Neural progenitor cell (in vitro differentiated cells): ENCODE results near the gene NARF. TPM values are rescaled to one million over a fixed set of nuclear protein-coding genes. Genes with fewer than 3 reads are reported as not detected.

ENCODE experiments used
- DNase-seq: peaks from one replicate; pipeline ENCODE4 v3.0.0-alpha.2; 2016; ENCODE audit warnings: low spot score
- H2AFZ ChIP-seq: fragments of 200-600 bp; sonication (generic); replicated peaks from 2 replicates; pipeline ENCODE4 v1.6.1; 2016; ENCODE audit warnings: antibody characterized with exemption
- H3F3A ChIP-seq: fragments of 200-600 bp; sonication (generic); 2 replicates; pipeline ENCODE4 v1.6.1; 2016; ENCODE audit warnings: antibody characterized with exemption, low read depth
- H3K27ac ChIP-seq: fragments of 200-600 bp; sonication (generic); 2 replicates; pipeline ENCODE4 v1.5.1; 2016; ENCODE audit warnings: mild to moderate bottlenecking
- H3K27me3 ChIP-seq: fragments of 200-600 bp; sonication (generic); 2 replicates; pipeline ENCODE4 v1.6.1; 2016; ENCODE audit warnings: mild to moderate bottlenecking, moderate library complexity
- H3K36me3 ChIP-seq: fragments of 200-600 bp; sonication (generic); 2 replicates; pipeline ENCODE4 v1.5.1; 2016
- H3K4me1 ChIP-seq: fragments of 200-600 bp; sonication (generic); 2 replicates; pipeline ENCODE4 v1.6.1; 2016; ENCODE audit warnings: mixed run types
- H3K4me2 ChIP-seq: fragments of 200-600 bp; sonication (generic); 2 replicates; pipeline ENCODE4 v1.6.1; 2016
- H3K4me3 ChIP-seq: fragments of 200-600 bp; sonication (generic); 2 replicates; pipeline ENCODE4 v1.5.1; 2016
- H3K79me2 ChIP-seq: fragments of 200-600 bp; sonication (generic); 2 replicates; pipeline ENCODE4 v1.6.1; 2016; ENCODE audit warnings: low read depth
- H3K9ac ChIP-seq: fragments of 200-600 bp; sonication (generic); 2 replicates; pipeline ENCODE4 v1.6.1; 2016
- H3K9me3 ChIP-seq: fragments of 200-600 bp; sonication (generic); 2 replicates; pipeline ENCODE4 v1.5.1; 2016; ENCODE audit warnings: low read depth
- H4K20me1 ChIP-seq: fragments of 200-600 bp; sonication (generic); 2 replicates; pipeline ENCODE4 v1.6.1; 2016; ENCODE audit warnings: low read depth
- H3K27ac Mint-ChIP-seq: 3 replicates; pipeline ENCODE4 v1.8.0; 2021; ENCODE audit warnings: mixed read lengths
- H3K27me3 Mint-ChIP-seq: 2 replicates; pipeline ENCODE4 v1.8.0; 2022; ENCODE audit warnings: low read depth, mild to moderate bottlenecking, inconsistent platforms, moderate library complexity, mixed read lengths; ENCODE audit not compliant: insufficient read depth
- H3K36me3 Mint-ChIP-seq: 3 replicates; pipeline ENCODE4 v1.8.0; 2021; ENCODE audit warnings: mixed read lengths
- H3K4me1 Mint-ChIP-seq: 3 replicates; pipeline ENCODE4 v1.8.0; 2021; ENCODE audit warnings: mixed read lengths
- H3K4me3 Mint-ChIP-seq: 3 replicates; pipeline ENCODE4 v1.8.0; 2021; ENCODE audit warnings: mild to moderate bottlenecking, moderate library complexity, mixed read lengths
- H3K9me3 Mint-ChIP-seq: 3 replicates; pipeline ENCODE4 v1.8.0; 2020; ENCODE audit warnings: mixed read lengths
- CTCF ChIP-seq: fragments of 200-600 bp; sonication (generic); IDR thresholded peaks from 2 replicates; pipeline ENCODE4 v1.5.1; 2017; ENCODE audit warnings: antibody characterized with exemption, mild to moderate bottlenecking
- EZH2 ChIP-seq: fragments of 200-600 bp; sonication (generic); IDR thresholded peaks from 2 replicates; pipeline ENCODE4 v1.6.1; 2017; ENCODE audit warnings: antibody characterized with exemption, mild to moderate bottlenecking, moderate library complexity
- EZH2phosphoT487 ChIP-seq: fragments of 200-600 bp; sonication (generic); IDR thresholded peaks from 2 replicates; pipeline ENCODE4 v1.6.1; 2017; ENCODE audit warnings: antibody characterized with exemption
- total RNA-seq: library from RNA; depleted of rRNA; stranded (reverse); fragments of >200 nt; gene quantifications from 2 replicates; pipeline ENCODE4 v1.2.3, GENCODE V29; 2015; ENCODE audit warnings: low replicate concordance

Gene NARF
- total RNA-seq, 1 donor from 2014 or later: 166 TPM

GRCh38 chr17:82483836-82484235 lies 25.3 kb downstream of the NARF start:
- DNase-seq: no peak
- no peaks in the 10 kb centered on the region for H3K9me3 ChIP-seq
- no peaks in the 10 kb centered on the region for H3K27me3 ChIP-seq
- Mint-ChIP-seq H3K4me3 (no peak overlapping the region), H3K9me3 (no peaks in the 10 kb centered on the region), H3K4me1 (no peaks in the 10 kb centered on the region), H3K27me3 (no peaks in the 10 kb centered on the region), H3K36me3 (peaks cover 44% of the 10 kb centered on the region), H3K27ac (no peak overlapping the region)
- no peak overlapping the region for H3K9ac ChIP-seq
- no peak overlapping the region for H3K4me2 ChIP-seq
- peaks cover 3% of the 10 kb centered on the region for H3K36me3 ChIP-seq
- no peak overlapping the region for H3K27ac ChIP-seq
- H3K79me2 ChIP-seq: no peaks in the 10 kb centered on the region
- H3K4me3 ChIP-seq: no peak overlapping the region
- no peak overlapping the region for H2AFZ ChIP-seq
- TF ChIP-seq CTCF: no peak
- TF ChIP-seq EZH2: no peak
- no peak for TF ChIP-seq EZH2phosphoT487
- H3F3A ChIP-seq: no peaks in the 10 kb centered on the region
- H3K4me1 ChIP-seq: no peaks in the 10 kb centered on the region
- peaks cover 8% of the 10 kb centered on the region for H4K20me1 ChIP-seq

- Mint-ChIP-seq H3K9me3 (no peaks in the 10 kb centered on the region), H3K27ac (no peak overlapping the region), H3K27me3 (peaks cover 1% of the 10 kb centered on the region), H3K36me3 (peaks cover 40% of the 10 kb centered on the region), H3K4me3 (no peak overlapping the region), H3K4me1 (no peaks in the 10 kb centered on the region)
- Histone ChIP-seq H3K4me3 (no peak overlapping the region), H3K4me1 (no peaks in the 10 kb centered on the region), H3K9me3 (no peaks in the 10 kb centered on the region), H3K9ac (no peak overlapping the region), H3K27ac (no peak overlapping the region), H3F3A (peaks cover 5% of the 10 kb centered on the region), H3K36me3 (peaks cover 3% of the 10 kb centered on the region), H2AFZ (no peak overlapping the region), H3K27me3 (no peaks in the 10 kb centered on the region), H3K79me2 (no peaks in the 10 kb centered on the region), H3K4me2 (no peak overlapping the region), H4K20me1 (peaks cover 12% of the 10 kb centered on the region)
- no peak for DNase-seq
- TF ChIP-seq EZH2phosphoT487 (no peak), EZH2 (no peak), CTCF (no peak)
Measured at GRCh38 chr17:82486231-82487094, 27.9 kb downstream of the NARF start.

- Histone ChIP-seq H3K4me3 (no peak overlapping the region), H2AFZ (no peak overlapping the region)
- no peak overlapping the region for H3K27ac Mint-ChIP-seq
Measured at GRCh38 chr17:82487910-82488309, 29.4 kb downstream of the NARF start.

More at GRCh38 chr17:82487910-82488309, 29.4 kb downstream of the NARF start:
- no peak overlapping the region for H3K9ac ChIP-seq
- no peaks in the 10 kb centered on the region for H3K36me3 ChIP-seq
- H3K27me3 ChIP-seq: no peaks in the 10 kb centered on the region
- no peaks in the 10 kb centered on the region for H3K9me3 ChIP-seq
- DNase-seq: no peak
- peaks cover 9% of the 10 kb centered on the region for H4K20me1 ChIP-seq
- TF ChIP-seq CTCF (no peak), EZH2phosphoT487 (no peak), EZH2 (no peak)
- H3K36me3 Mint-ChIP-seq: peaks cover 31% of the 10 kb centered on the region
- no peaks in the 10 kb centered on the region for H3K4me1 ChIP-seq
- peaks cover 3% of the 10 kb centered on the region for H3K27me3 Mint-ChIP-seq
- H3K4me2 ChIP-seq: no peak overlapping the region
- no peaks in the 10 kb centered on the region for H3K79me2 ChIP-seq
- no peak overlapping the region for H3K4me3 Mint-ChIP-seq
- H3K27ac ChIP-seq: no peak overlapping the region
- no peaks in the 10 kb centered on the region for H3K4me1 Mint-ChIP-seq
- H3F3A ChIP-seq: peaks cover 5% of the 10 kb centered on the region
- H3K9me3 Mint-ChIP-seq: no peaks in the 10 kb centered on the region
